Retinal pigment epithelial cell (primary cell): ENCODE data around the gene SUN1.
"Not testable (repeated sequence)": the region's sequence is repeated elsewhere in the genome, so short reads cannot be mapped to it uniquely, and the experiment has no call there.

Source experiments
- DNase-seq: peaks from one replicate; pipeline ENCODE4 v3.0.0-alpha.2; 2010; ENCODE audit warnings: low read depth
- H3K4me3 ChIP-seq: 2 replicates; pipeline ENCODE4 v1.5.1; 2011; ENCODE audit warnings: mild to moderate bottlenecking, low read length, control low read depth, moderate library complexity
- CTCF ChIP-seq: conservative IDR thresholded peaks from 2 replicates; pipeline ENCODE4 v1.5.1; 2011; ENCODE audit warnings: low read depth, low read length, control low read depth, inconsistent platforms

SUN1 gene

GRCh38 chr7:787332-788240 is 44.7 kb upstream of the SUN1 start:
- no peak overlapping the region for H3K4me3 ChIP-seq
- no peak for DNase-seq
- TF ChIP-seq CTCF = no peak

GRCh38 chr7:791519-791918 is 40.8 kb upstream of the SUN1 start:
- no peak for TF ChIP-seq CTCF

GRCh38 chr7:794207-794606 is 38.1 kb upstream of the SUN1 start:
- no peak for DNase-seq

More at GRCh38 chr7:791519-791918, 40.8 kb upstream of the SUN1 start:
- DNase-seq = no peak
- H3K4me3 ChIP-seq = no peak overlapping the region

GRCh38 chr7:794671-795329 is 37.5 kb upstream of the SUN1 start:
- no peak for TF ChIP-seq CTCF
- no peak overlapping the region for H3K4me3 ChIP-seq
- DNase-seq = no peak

More at GRCh38 chr7:794207-794606, 38.1 kb upstream of the SUN1 start:
- no peak overlapping the region for H3K4me3 ChIP-seq
- TF ChIP-seq CTCF = no peak

GRCh38 chr7:796434-797169 is 35.7 kb upstream of the SUN1 start:
- not testable (repeated sequence) for H3K4me3 ChIP-seq, DNase-seq

- no peak overlapping the region for H3K4me3 ChIP-seq
- no peak for DNase-seq
- TF ChIP-seq CTCF = no peak
Measured at GRCh38 chr7:798921-799470, 33.3 kb upstream of the SUN1 start.

- DNase-seq = no peak
- TF ChIP-seq CTCF = no peak
- H3K4me3 ChIP-seq = no peak overlapping the region
Measured at GRCh38 chr7:800692-801091, 31.6 kb upstream of the SUN1 start.

GRCh38 chr7:801351-801750 is 30.9 kb upstream of the SUN1 start:
- DNase-seq, H3K4me3 ChIP-seq: not testable (repeated sequence)
